ENCODE results near the gene SLC49A3. TPM values are rescaled to one million over a fixed set of nuclear protein-coding genes. Genes with fewer than 3 reads are reported as not detected.

Gene SLC49A3
- total and polyA plus RNA-seq, 2 of the 8 experiments (the other 6 are each of a cell fraction or from before 2014, with no cell fraction given): 5.0 to 8.8 TPM

- no peak overlapping the region for H3K4me3 ChIP-seq (ENCODE audit: extremely low read depth in 1 of 4, insufficient read depth in 2 of 4, low read depth in 3 of 4, low read length in 4 of 4)
- H4K5ac ChIP-seq (ENCODE audit: insufficient read length, low read depth, low read length): no peak overlapping the region
- H3K4ac ChIP-seq (replicated peaks; ENCODE audit: insufficient read length, low read depth, low read length): no peak overlapping the region
- no peak overlapping the region for H3K9ac ChIP-seq (replicated peaks in 1 of 4; ENCODE audit: extremely low read depth in 1 of 4, low read depth in 3 of 4, low read length in 3 of 4)
- no peak overlapping the region for H2BK15ac ChIP-seq (ENCODE audit: low read length)
- FAIRE-seq: no peak
- no peak overlapping the region for H3K4me2 ChIP-seq (ENCODE audit: insufficient read depth in 1 of 2, low read depth in 2 of 2, low read length in 2 of 2)
- CTCF ChIA-PET (ENCODE audit: partially characterized antibody): interaction anchor here (0.6 to 1.6 kb wide), 2 partner anchors 16 to 18 kb away, joined by 3 to 4 read pairs; no protein-coding TSS in a partner anchor
- H2BK120ac ChIP-seq (replicated peaks; ENCODE audit: low read depth, low read length): no peak overlapping the region
- POLR2A ChIA-PET (ENCODE audit: partially characterized antibody): interaction anchor here (1.1 to 4.9 kb wide), 5 partner anchors 8 to 144 kb away, joined by 3 to 25 read pairs (median 7); no protein-coding TSS in a partner anchor
- no peak overlapping the region; the same call in 1 of the 2 replicates for H4K8ac ChIP-seq (ENCODE audit: extremely low read depth, insufficient read depth, low read length)
- no peak overlapping the region for H3K23ac ChIP-seq (ENCODE audit: insufficient read length)
- H3K36me3 ChIP-seq (ENCODE audit: control insufficient read depth in 2 of 4, insufficient read depth in 4 of 4, low read length in 3 of 4): peaks cover 8 to 20% (median 11%) of the 10 kb centered on the region in 4 experiments
- no peak overlapping the region for H4K91ac ChIP-seq (replicated peaks; ENCODE audit: insufficient read length, low read length)
- H4K20me1 ChIP-seq (replicated peaks in 1 of 2; ENCODE audit: control insufficient read depth in 1 of 2, insufficient read depth in 2 of 2, low read length in 2 of 2): peaks cover 3 to 7% of the 10 kb centered on the region in 2 experiments
- no peak overlapping the region for H3K18ac ChIP-seq (ENCODE audit: extremely low read depth, low read length)
- no peak for DNase-seq (ENCODE audit: low read depth in 1 of 2, low spot score in 2 of 2)
- H2BK5ac ChIP-seq (ENCODE audit: low read depth, low read length): no peak overlapping the region
- H3K27ac ChIP-seq (ENCODE audit: low read depth, low read length): no peak overlapping the region
- H3K9me3 ChIP-seq (ENCODE audit: insufficient read depth in 2 of 2, low read depth in 1 of 2, low read length in 1 of 2): no peaks in the 10 kb centered on the region
- H3K4me1 ChIP-seq (replicated peaks in 1 of 4; ENCODE audit: control insufficient read depth in 3 of 4, insufficient read depth in 4 of 4, low read length in 3 of 4): no peaks in the 10 kb centered on the region; a peak in 1 of 7 replicates
- H2BK12ac ChIP-seq (ENCODE audit: low read depth, low read length): no peak overlapping the region
- no peak overlapping the region for H3K56ac ChIP-seq (replicated peaks; ENCODE audit: insufficient read length, low read depth, low read length)
- H3K79me2 ChIP-seq (ENCODE audit: control insufficient read depth in 1 of 2, insufficient read depth in 2 of 2, low read length in 2 of 2): no peaks in the 10 kb centered on the region
- no peak overlapping the region for H2AFZ ChIP-seq (ENCODE audit: low read length)
- 77% methylated on average over 10 of the region's 10 CpGs; no CpG with 5 or more reads in 1 of the 2 experiments for WGBS, 2 experiments (ENCODE audit: extremely low coverage in 1 of 2, insufficient coverage in 1 of 2, insufficient read length in 1 of 2, insufficient replicate concordance in 2 of 2, low coverage in 1 of 2, low lambda C conversion rate in 2 of 2, missing lambda C conversion rate in 1 of 2)
- no peak overlapping the region for H2AK5ac ChIP-seq (ENCODE audit: low read depth, low read length)
- peaks cover 3% of the 10 kb centered on the region; the same call in 1 of the 2 replicates for H3K23me2 ChIP-seq (ENCODE audit: low read depth, low read length)
- no peaks in the 10 kb centered on the region for H3K27me3 ChIP-seq (replicated peaks in 1 of 4; ENCODE audit: control insufficient read depth in 3 of 4, extremely low read depth in 1 of 4, insufficient read depth in 3 of 4, low read length in 3 of 4)
- H3K14ac ChIP-seq (ENCODE audit: insufficient read length): no peak overlapping the region
- H2BK20ac ChIP-seq (ENCODE audit: low read length): no peak overlapping the region
- H3K79me1 ChIP-seq (ENCODE audit: low read depth, low read length): no peaks in the 10 kb centered on the region
Measured at GRCh38 chr4:667545-667925, 21.4 kb downstream of the SLC49A3 start.

All from H1 (cell line).